GM18507 (cell line): ENCODE measurements around the gene MAP2K6.
A peak's percentile ranks its signal among the peaks of the same experiment; 100 is the strongest.

Experiments used
- DNase-seq: peaks from one replicate; pipeline ENCODE4 v3.0.0; 2011; ENCODE audit warnings: low read depth; ENCODE audit not compliant: insufficient read length; ENCODE audit errors: extremely low spot score
- FAIRE-seq: peaks from 2 replicates; lab custom pipeline; 2011; peaks lifted over from hg19 to GRCh38; lab: Jason Lieb, UNC

Gene MAP2K6

GRCh38 chr17:69557339-69557738 is 142.8 kb downstream of the MAP2K6 start:
- FAIRE-seq (no peak), DNase-seq (no peak)

DNA sequence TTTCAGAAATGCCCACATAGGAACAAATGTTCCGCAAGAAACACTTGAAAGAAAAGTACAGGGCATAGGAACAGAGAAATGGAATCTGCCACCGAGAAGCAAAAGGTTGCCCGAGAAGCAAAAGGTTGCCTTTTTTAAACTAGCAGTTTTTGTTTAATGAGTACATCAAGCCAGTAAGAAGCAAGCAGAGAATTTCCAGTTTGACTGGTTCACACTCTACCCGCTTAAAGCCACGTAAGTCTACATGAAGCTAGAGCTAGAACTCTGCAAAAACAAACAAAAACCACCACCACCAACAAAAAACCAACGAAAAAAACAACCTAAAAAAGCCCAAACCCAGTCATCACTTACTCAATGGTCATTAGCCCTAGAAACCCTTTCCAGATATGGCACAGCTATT is 144.3 kb downstream of the MAP2K6 start:
- DNase-seq = no peak
- no peak for FAIRE-seq

- no peak for FAIRE-seq
- no peak for DNase-seq
These were observed 146.5 kb downstream of the MAP2K6 start for GRCh38 chr17:69560987-69561441.

GRCh38 chr17:69561462-69561861 is 147.0 kb downstream of the MAP2K6 start:
- FAIRE-seq = no peak

GRCh38 chr17:69565447-69565846 is 150.9 kb downstream of the MAP2K6 start:
- DNase-seq (no peak), FAIRE-seq (no peak)

More at GRCh38 chr17:69561462-69561861, 147.0 kb downstream of the MAP2K6 start:
- DNase-seq = no peak

- no peak for DNase-seq
- FAIRE-seq = no peak
These were observed 152.6 kb downstream of the MAP2K6 start for GRCh38 chr17:69567130-69567529.

DNA sequence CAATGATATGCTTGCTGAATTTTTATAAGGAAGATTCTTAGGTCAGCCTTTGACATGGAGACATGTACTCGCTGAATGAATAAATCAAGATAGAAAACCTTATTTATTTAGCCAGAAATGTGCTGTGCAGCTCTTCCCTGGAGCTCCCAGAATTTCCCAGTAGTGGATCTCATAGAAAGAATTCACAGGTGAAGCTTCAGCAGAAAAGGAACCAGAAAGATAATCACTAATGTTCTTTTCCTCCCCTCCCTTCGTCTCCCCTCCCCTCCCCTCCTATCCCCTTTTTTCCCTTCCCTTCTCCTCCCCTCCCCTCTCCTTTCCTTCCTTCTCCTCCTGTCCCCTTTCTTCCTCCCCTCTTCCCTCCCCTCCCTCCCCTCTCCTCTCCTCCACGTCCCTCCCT is 158.2 kb downstream of the MAP2K6 start:
- DNase-seq = no peak
- no peak for FAIRE-seq

- FAIRE-seq (no peak), DNase-seq (no peak)
These were observed 158.9 kb downstream of the MAP2K6 start for GRCh38 chr17:69573396-69573795.

- no peak for DNase-seq
These were observed 160.0 kb downstream of the MAP2K6 start for GRCh38 chr17:69574257-69575197.

DNA sequence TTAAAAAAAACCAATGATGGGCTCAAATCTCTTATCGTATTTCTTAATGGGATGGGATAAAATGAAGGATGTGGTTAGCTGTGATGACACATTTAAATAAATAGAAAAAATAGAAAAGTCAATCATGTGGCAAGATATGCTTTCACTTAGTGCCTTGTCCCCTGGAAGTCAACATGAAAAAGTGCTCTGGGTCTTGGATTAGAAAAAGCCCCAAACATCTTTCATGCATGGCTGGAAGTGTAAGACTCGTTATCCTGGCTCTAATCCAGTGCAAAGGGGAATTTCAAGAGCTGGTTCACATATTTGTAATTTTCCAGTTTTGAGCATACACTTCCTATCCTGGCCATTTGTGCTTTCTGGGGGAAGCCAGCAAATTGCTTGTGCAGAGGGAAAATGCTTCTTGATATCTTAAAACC is 160.9 kb downstream of the MAP2K6 start:
- no peak for FAIRE-seq

More at GRCh38 chr17:69574257-69575197, 160.0 kb downstream of the MAP2K6 start:
- no peak for FAIRE-seq

GRCh38 chr17:69577098-69577497 is 162.6 kb downstream of the MAP2K6 start:
- DNase-seq = no peak
- no peak for FAIRE-seq

More for the DNA sequence above, 160.9 kb downstream of the MAP2K6 start:
- DNase-seq = no peak

DNA sequence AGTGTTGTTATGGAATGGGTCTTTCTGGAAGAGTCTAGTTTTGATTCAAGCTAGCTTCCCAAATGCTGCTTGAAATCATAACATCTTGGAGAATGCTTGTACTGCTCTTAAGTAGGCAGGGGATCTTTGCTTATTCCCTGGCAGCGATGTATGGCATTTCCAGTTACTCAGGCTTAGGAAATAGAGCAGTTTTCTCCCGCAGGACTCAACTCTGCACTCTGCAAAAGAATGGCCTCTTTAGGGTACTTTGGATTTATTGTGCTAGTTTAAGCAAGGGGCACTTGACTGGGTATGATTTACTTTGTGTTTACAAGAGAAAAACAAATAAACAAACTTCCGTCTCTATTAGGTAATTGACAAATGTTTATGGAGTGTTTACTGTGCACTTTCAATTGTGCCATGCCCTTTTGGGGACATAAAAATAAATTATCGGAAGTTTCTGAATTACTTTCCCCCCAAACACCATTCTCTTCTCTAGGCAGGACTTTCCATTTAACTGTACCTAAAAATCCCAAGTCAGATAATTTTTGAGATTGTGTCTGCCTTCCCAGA is 164.0 kb downstream of the MAP2K6 start:
- DNase-seq = no peak
- FAIRE-seq = no peak

DNA sequence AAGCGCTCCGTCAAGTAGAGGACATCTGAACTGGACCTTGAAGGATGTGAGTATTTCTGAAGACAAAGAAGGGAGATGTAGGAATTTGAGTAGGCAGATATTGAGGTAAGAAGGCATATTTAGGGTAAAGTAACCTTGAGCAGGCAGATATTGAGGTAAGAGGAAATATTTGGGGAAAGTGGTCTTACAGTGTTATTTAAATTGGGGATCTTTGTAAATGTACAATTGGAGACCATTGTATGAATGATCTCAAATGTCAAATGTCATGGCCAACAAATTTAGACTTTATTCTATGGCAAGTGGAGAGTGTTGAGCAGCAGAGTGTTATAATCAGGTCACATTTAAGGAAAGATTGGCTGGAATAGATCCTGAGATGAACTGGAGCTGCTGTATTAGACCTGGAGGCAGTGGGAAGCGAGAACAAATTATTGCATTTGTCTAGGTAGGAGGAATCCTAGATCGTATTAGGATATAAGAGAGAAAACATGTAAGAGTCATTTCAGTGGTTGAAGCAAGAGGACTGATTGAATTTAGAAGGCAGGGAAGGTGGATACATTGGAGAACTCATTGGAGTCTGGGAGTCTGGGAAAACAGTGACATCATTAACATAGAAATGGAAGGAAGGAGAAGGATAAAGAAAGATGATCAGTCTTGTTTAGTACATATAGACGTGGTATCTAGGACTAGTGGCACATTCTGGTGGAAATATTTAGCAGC is 165.6 kb downstream of the MAP2K6 start:
- FAIRE-seq (no peak), DNase-seq (no peak)

DNA sequence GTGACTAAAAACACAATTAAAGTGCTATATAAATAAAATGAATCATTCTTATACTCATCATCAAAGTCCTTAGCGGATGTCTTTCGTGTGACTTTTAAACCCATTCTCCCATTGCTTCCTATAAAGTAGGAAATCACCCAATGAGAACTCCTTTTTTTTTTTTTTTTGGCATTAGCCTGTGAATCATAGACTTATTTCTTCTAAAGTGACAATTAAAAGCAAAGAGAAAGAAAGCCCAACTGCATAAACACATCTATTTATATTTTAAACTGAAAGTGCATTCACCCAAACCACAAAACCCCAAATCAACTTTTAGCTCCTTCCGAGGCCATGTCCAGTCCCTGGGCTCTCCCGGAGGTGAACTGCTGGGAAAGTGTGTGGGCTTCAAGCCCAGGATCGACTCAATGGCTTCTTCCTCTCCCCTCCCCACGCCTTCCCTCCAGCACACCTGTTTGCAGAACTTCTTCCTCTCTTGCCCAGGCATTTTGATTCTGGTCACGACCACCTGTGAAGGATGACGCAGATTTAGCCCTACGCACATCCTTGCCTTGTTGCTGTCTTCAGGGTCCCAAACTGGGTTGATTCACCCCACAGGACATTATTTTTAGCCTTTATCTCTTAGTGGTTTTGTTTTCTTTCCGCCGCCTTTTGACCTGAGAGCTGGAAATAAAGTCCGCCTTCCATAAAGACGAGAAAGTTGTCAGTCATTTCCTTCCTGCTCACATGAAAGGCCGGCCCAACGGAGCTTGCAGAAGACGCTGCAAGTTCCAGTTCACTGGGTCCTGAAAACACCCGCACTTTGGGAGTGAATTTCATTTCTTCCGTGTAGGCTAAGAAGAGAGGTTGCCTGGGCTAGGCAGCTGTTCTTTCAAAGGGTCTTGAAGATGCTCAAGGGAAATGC is 166.8 kb downstream of the MAP2K6 start:
- peak; percentile 85 for FAIRE-seq
- peak; percentile 9 for DNase-seq

DNA sequence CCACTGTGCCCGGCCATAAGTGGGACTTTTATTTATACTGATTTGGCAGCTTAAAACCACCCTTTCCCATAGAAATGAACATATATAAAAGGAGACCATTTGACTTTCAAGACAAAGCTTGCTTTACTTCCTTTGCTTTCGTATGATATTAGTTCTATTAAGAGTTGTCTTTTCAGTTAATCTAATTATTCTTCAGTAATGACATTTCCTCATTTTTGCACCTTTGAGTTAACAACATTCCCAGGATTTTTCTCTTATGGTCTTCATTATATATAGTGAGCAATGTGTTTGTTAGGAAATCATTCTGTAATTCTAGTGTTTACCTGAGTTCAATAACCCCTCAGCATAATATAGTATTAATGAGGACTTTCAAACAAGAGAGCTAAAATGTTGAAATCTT is 173.8 kb downstream of the MAP2K6 start:
- DNase-seq (no peak), FAIRE-seq (no peak)

DNA sequence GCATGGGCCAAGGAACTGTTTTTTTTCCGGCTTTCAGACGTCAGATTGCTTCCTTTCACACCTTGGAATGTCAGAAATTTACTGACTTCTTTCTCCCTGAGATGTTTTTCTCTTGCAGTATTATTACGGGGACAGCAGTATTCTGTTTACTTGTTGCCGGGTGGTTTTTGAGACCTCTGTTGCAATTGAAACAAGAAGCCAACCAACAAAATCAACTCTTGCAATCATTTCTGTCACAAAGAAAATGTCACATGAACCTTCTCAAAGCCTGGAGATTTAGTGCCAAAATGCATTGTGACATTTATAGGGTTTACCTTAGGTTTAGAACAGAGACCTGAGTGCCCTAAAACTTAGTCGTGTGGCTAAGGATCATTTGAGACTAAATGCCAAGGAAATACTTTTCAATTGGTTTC is 174.3 kb downstream of the MAP2K6 start:
- no peak for FAIRE-seq
- DNase-seq = no peak

DNA sequence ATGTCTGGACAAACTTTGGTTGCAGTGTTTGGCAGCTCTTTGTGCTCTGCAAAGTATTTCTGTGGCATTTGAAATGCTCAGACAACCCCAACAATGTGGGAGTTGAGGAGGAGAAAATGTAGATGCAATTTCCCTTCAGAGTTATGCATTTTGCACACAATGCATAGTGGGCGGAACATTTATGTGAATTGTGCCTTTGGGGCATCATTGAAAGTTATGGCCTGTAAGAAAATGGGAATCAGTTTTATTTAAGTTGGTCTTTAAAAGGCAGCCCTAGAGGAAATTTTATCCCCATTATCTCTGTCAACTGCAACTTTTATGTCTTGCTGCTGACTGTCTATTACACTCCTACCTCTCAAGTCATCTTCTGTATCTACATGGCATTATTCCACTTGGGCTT is 176.2 kb downstream of the MAP2K6 start:
- FAIRE-seq = no peak
- DNase-seq = no peak

DNA sequence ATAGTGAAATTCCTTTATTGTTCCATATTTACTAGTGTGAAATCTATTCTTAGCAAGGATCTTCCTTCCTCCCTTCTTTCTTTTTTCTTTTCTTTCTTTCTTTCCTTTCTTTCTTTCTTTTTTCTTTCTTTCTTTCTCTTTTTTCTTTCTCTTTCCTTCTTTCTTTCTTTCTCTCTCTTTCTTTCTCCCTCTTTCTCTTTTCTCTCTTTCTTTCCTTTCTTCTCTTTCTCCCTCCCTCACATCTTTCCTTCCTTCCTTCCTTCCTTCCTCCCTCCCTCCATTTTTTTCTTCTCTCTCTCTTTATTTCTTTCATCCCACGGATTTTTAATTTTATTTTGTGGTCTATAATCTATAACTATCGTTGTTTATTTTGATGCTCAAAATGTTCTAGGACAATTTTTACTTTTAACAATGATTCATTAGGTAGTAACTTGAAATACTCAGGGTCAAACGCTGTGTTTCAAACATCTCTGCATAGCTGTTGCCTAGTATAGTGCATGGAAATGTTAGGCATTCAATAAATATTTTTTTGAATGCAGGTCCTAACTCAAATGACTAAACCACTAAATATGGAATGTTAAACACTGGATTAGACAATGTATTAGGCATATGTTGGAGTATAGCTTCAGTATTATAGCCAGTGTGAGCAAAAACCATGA is 178.3 kb downstream of the MAP2K6 start:
- FAIRE-seq = no peak
- DNase-seq = no peak

DNA sequence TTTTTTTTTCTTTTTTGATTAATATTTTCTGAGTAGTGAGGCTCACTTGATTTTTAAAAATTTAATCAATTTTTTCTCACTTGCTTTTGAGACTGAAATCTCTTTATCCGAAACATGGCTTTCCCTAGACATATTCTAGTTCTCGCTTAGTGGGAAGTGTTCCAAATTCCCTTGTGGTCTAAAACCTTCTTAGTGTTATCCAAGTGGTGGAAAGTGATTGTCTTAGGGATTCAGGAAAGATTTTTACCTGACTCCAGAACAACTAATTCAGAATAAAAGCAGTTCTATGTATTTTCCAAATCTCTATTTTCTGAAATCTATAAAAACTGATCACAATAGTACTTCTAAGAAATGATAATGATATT is 178.8 kb downstream of the MAP2K6 start:
- FAIRE-seq = no peak
- no peak for DNase-seq
